OCI-LY7 (cell line): ENCODE results near the gene HOXA3. TPM values are rescaled to one million over a fixed set of nuclear protein-coding genes. Genes with fewer than 3 reads are reported as not detected.

Experiments used
- BruUV-seq: library from RNA; stranded (reverse); fragments of 400-500 nt; replicated peaks from 2 replicates; lab custom pipeline; 2021; lab: Mats Ljungman, UMichigan
- CTCF ChIA-PET: fragments of 300-600 bp; sonication (Branson Sonifier 250); formaldehyde crosslinking; loops from one replicate; lab custom pipeline; 2022; ENCODE audit warnings: antibody characterized with exemption; ENCODE audit not compliant: unreplicated experiment; lab: Charles Lee
- POLR2A ChIA-PET: fragments of 300-600 bp; sonication (Branson Sonifier 250); formaldehyde crosslinking; loops from one replicate; lab custom pipeline; 2022; ENCODE audit warnings: antibody characterized with exemption; lab: Charles Lee
- DNase-seq: peaks from one replicate; pipeline ENCODE4 v3.0.0-alpha.2; 2015; ENCODE audit warnings: low spot score
- H2AFZ ChIP-seq: fragments of 200-600 bp; sonication (generic), shearing (Covaris generic); 2 replicates; pipeline ENCODE4 v1.6.1; 2014; ENCODE audit warnings: mild to moderate bottlenecking, antibody characterized with exemption, low read length, moderate library complexity
- H3K27ac ChIP-seq: fragments of 200-600 bp; sonication (generic); 2 replicates; pipeline ENCODE4 v1.5.1; 2014; ENCODE audit warnings: mixed run types, low read depth, mild to moderate bottlenecking, moderate library complexity, low read length, inconsistent platforms; ENCODE audit not compliant: poor library complexity, severe bottlenecking
- H3K36me3 ChIP-seq: fragments of 200-600 bp; sonication (generic); 2 replicates; pipeline ENCODE4 v1.6.1; 2014; ENCODE audit warnings: mild to moderate bottlenecking, antibody characterized with exemption, low read length, moderate library complexity, mixed read lengths; ENCODE audit not compliant: insufficient read depth
- H3K4me1 ChIP-seq: fragments of 200-600 bp; sonication (generic); 2 replicates; pipeline ENCODE4 v1.5.1; 2014; ENCODE audit warnings: mild to moderate bottlenecking, low read length; ENCODE audit not compliant: insufficient read depth, poor library complexity, severe bottlenecking
- H3K4me2 ChIP-seq: fragments of 200-600 bp; sonication (generic); 2 replicates; pipeline ENCODE4 v1.6.1; 2014; ENCODE audit warnings: mild to moderate bottlenecking, low read length
- H3K4me3 ChIP-seq: fragments of 200-600 bp; sonication (generic); 2 replicates; pipeline ENCODE4 v1.5.1; 2014; ENCODE audit warnings: mild to moderate bottlenecking, low read depth, low read length; ENCODE audit not compliant: poor library complexity, severe bottlenecking
- H3K79me2 ChIP-seq: fragments of 200-600 bp; sonication (generic); 2 replicates; pipeline ENCODE4 v1.6.1; 2016; ENCODE audit warnings: low read depth, mild to moderate bottlenecking, low read length, moderate library complexity, mixed read lengths; ENCODE audit not compliant: insufficient read depth
- H3K9me2 ChIP-seq: fragments of 200-600 bp; sonication (generic); 2 replicates; pipeline ENCODE4 v1.6.1; 2016; ENCODE audit warnings: mild to moderate bottlenecking, low read length, mixed read lengths; ENCODE audit not compliant: insufficient read depth
- H3K9me3 ChIP-seq: fragments of 200-600 bp; sonication (generic); 2 replicates; pipeline ENCODE4 v1.6.1; 2014; ENCODE audit warnings: mild to moderate bottlenecking, mixed run types, low read length, mixed read lengths
- H4K20me1 ChIP-seq: fragments of 200-600 bp; sonication (generic); 2 replicates; pipeline ENCODE4 v1.6.1; 2014; ENCODE audit warnings: mild to moderate bottlenecking, antibody characterized with exemption, low read length, moderate library complexity, mixed read lengths; ENCODE audit not compliant: insufficient read depth
- CTCF ChIP-seq: fragments of 200-600 bp; sonication (generic); conservative IDR thresholded peaks from 2 replicates; pipeline ENCODE4 v1.5.1; 2014; ENCODE audit warnings: mild to moderate bottlenecking, antibody characterized with exemption, low read length, moderate library complexity, mixed read lengths
- EZH2phosphoT487 ChIP-seq: fragments of 200-600 bp; sonication (generic); IDR thresholded peaks from 2 replicates; pipeline ENCODE4 v1.6.1; 2018; ENCODE audit warnings: low read depth, borderline replicate concordance, mild to moderate bottlenecking, mixed run types, antibody characterized with exemption, low read length, moderate library complexity, mixed read lengths
- intact Hi-C: fragments of 100-400 bp; cut with micrococcal nuclease; formaldehyde crosslinking; loops from one replicate; pipeline ENCODE4 v1.10.0; 2022; ENCODE audit not compliant: unreplicated experiment
- total RNA-seq, 2 experiments: library from RNA; depleted of rRNA in 1 of 2; stranded (reverse); fragments of >200 nt in 1 of 2; shearing (Covaris generic) in 1 of 2; gene quantifications; 2 replicates each; pipeline ENCODE4 v1.2.3, GENCODE V29; 2014 to 2022

The HOXA3 gene
- total RNA-seq, 2 experiments from 2014 or later = 0.41 to 2.7 TPM

DNA sequence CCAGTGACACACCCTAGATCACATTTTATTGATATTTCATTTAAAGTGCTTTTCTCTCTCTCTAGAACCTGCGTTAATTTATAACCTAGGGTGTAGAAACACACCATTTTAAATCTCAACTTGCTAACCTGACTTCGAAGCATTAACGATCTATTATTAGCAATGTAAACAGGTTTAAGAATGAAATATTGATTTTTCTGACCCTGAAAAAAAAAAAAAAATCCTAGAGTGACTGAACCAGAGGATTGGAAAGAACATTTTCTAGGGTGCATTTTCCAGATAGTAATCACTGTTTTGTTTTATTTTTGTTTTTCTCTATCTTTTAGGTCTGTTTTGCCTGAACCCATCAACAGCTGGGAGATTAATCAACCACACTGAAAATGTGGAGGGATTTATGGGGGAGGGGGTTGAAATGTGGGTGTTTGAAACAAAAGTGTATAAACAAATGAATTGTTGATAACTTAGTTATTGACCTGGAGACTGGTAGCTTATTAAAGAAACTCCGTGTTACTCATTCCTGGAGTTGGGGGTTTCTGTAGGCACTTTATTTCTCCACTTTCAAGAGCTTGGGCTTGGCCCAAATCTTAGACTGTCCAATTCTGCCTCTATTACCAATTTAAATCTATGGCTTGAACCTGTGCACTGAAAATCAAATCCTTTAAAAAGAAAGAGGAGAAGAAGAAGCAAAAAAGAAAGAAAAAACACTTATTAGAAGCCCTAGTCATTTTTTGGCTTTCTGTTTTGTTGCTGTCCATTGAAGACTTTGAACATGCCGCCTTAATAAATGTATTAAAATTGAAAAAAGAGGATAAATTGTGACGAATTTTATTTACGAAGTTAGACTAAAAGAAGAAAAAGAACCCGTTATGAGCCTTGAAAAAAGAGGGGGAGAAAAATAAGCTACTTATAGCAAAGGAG, 52.7 kb downstream of the HOXA3 start:
- no peak overlapping the region for H2AFZ ChIP-seq
- H3K4me2 ChIP-seq = no peak overlapping the region
- DNase-seq = no peak
- no peak overlapping the region for H3K4me3 ChIP-seq
- H3K4me1 ChIP-seq = peaks cover 19% of the 10 kb centered on the region
- TF ChIP-seq EZH2phosphoT487 (no peak), CTCF (no peak)
- no peak overlapping the region for H3K27ac ChIP-seq
- CTCF ChIA-PET = no interaction called here
- POLR2A ChIA-PET = interaction anchor here (0.7 to 1.0 kb wide), 3 partner anchors 14 to 1840 kb away, joined by 3 read pairs; no protein-coding TSS in a partner anchor
- no peaks in the 10 kb centered on the region; the same call in 1 of the 2 replicates for H3K79me2 ChIP-seq
- no peaks in the 10 kb centered on the region for H3K9me2 ChIP-seq
- H3K36me3 ChIP-seq = no peaks in the 10 kb centered on the region
- BruUV-seq = no TSS peak
- H3K9me3 ChIP-seq = no peaks in the 10 kb centered on the region
- H4K20me1 ChIP-seq = peaks cover 5% of the 10 kb centered on the region; the same call in 1 of the 2 replicates
- intact Hi-C loops = no loop called here

DNA sequence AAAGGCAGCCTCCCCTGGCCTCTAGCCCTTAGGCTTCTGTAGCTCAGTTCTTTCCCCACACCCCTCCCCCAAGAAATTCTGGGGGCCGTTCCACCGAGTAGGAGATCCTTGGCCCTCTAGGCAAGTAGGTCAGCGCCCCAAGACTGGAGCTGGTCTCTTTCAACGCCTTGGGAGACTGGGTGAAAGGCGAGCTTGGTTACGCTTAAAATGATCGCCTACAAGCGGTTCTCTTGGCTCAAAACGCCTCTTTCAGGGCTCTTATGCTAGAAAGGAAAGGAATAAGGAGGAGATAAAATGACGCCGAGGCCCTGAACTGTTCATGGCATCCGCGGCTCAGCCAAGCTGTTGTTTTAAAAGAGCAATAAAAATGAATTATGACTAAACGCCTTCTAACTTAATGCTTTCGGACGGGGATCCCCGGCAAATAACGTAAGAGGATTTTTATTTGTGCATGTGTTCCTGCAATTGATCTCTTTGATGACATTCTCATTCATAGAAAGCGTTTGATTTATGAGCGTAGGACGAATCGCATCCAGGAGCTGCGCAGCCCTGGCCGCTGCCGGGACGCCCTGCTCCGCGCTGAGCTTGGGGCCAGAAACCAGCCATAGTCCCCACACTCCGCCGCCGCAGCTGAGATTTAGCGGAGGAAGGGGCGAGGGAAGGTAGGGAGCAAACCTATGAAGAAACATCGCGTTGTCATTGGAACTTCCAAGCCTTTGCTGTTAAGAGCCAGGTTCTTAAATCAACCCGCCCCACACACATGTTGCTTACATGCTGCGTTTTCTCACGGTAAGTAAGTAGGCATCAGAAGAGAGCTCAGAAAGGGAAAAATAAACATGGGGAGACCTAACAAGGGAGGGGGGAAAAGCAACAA, 53.6 kb downstream of the HOXA3 start:
- H3K4me2 ChIP-seq = no peak overlapping the region
- no peak for TF ChIP-seq EZH2phosphoT487
- no peak for TF ChIP-seq CTCF
- no peaks in the 10 kb centered on the region for H3K36me3 ChIP-seq
- peaks cover 23% of the 10 kb centered on the region for H3K4me1 ChIP-seq
- H3K9me2 ChIP-seq = no peaks in the 10 kb centered on the region
- intact Hi-C loops = no loop called here
- CTCF ChIA-PET = no interaction called here
- BruUV-seq = TSS peak; percentile 44
- POLR2A ChIA-PET = interaction anchor here (0.7 kb wide), 1 partner anchor 1839 kb away, joined by 3 read pairs; no protein-coding TSS in a partner anchor
- no peak for DNase-seq
- no peaks in the 10 kb centered on the region; the same call in 1 of the 2 replicates for H3K79me2 ChIP-seq
- no peak overlapping the region for H2AFZ ChIP-seq
- H4K20me1 ChIP-seq = peaks cover 5% of the 10 kb centered on the region; the same call in 1 of the 2 replicates
- H3K4me3 ChIP-seq = no peak overlapping the region
- H3K9me3 ChIP-seq = no peaks in the 10 kb centered on the region
- H3K27ac ChIP-seq = no peak overlapping the region
